Measurements from ENCODE around the gene CNTNAP2.
"Not testable (repeated sequence)": the region's sequence is repeated elsewhere in the genome, so short reads cannot be mapped to it uniquely, and the experiment has no call there.

The CNTNAP2 gene

DNA sequence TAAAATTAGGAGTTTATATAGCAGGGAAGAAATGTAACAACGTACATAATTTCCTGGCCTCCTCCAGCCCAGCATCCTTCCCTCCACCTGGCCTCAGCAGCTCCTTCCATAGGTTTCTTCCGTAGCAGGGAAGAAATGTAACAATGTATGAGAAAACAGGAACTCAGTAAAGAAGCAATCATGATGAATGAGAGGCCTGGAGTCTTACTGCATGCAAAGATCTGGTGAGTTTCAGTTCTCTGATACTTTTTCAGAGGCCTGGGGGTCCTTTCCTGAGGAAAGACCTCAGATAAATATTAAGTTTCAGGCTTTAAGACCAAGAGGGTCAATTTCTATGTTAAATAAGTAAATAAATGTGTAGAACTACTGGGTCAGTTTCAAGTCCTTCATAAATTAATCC, 2318.3 kb downstream of the CNTNAP2 start:
- DNase-seq: no peak

DNA sequence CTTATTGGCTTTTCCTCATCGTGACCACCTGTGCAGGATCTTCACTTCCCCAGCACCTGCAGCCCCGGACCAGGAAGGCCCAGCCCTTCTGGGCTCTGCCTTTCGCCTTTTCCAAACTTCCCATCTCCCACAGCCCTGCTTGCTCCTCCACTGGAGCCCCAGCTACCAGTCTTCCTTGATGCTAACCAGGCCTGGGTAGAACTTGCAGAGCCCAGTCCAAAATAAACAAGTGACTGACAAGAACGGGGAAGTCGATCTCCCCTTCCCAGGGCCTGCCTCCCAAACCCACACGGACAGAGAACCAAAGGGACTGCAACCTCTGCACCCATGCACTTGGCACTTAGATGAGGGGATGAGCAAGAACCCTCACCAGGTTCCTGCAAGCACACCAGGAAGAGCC, 2319.1 kb downstream of the CNTNAP2 start:
- no peak for DNase-seq

- no peak for DNase-seq
Measured at GRCh38 chr7:148436135-148436534, 2319.5 kb downstream of the CNTNAP2 start.

DNA sequence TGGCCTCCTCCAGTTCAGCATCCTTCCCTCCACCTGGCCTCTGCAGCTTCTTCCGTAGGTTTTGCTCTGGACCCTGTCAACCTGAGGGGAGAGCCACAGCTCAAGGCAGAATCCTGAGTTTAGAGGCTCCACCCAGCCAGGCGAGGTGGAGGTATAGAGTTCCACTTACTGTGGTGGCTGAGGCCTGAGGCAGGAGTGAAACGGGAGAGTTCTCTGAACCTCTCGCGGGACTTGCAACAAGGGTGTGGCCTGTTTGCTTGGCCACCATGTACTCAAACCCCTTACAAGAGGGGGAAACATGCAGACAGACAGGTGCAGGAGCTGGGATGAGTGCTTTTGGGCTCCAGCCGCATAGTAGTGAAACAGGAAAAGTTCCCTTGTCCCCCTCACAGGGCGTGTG, 2320.0 kb downstream of the CNTNAP2 start:
- no peak for DNase-seq

GRCh38 chr7:148437043-148437442, 2320.4 kb downstream of the CNTNAP2 start:
- no peak for DNase-seq

- no peak for DNase-seq
Measured at GRCh38 chr7:148442141-148442655, 2325.6 kb downstream of the CNTNAP2 start.

DNA sequence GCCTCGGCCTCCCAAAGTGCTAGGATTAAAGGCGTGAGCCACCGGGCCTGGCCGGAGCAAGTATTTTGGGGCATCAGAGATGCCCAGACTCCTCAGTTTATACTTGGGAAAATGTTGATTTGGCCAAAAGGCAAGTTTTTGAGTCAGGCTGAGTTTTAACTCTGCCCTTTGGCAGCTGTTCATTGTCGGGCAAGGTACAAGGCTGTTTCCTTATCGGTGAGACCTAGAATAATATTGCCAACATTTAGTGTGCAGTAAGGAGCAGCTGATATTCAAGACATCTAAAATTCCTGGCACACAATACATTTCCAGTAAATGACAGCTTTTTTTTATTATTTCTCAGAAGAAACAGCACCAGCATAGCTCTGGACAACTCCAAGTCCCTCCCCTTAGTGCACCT, 2326.3 kb downstream of the CNTNAP2 start:
- DNase-seq: no peak

DNA sequence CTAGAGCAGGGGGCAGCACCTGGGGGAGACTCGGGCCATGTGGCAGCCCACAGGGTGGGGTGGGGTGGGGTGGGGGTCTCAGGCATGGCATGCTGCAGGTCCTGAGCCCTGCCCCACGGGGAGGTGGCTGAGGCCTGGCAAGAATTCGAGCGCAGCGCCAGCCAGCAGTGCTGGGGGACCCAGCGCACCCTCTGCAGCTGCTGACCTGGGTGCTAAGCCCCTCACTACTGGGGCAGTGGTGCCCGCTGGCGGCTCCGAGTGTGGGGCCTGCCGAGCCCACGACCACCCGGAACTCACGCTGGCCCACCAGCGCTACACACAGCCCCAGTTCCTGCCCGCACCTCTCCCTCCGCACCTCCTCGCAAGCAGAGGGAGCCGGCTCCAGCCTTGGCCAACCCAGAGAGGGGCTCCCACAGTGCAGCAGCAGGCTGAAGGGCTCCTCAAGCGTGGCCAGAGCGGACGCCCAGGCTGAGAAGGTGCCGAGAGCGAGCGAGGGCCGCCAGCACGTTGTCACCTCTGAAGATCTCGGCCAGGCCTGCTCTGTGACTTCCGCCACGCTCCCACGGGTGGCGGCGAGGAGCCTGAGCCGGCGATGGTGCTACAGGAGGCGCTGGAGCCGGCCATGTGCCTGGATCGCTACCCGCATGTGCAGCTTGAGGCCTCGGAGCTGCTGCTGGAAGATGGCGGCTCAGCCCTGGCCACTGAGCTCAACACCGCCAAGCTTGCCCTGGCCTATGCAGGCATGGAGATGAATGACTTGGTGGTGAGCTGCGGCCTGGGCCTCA, 2328.9 kb downstream of the CNTNAP2 start:
- no peak for DNase-seq

- no peak for DNase-seq
Measured at GRCh38 chr7:148447221-148447849, 2330.7 kb downstream of the CNTNAP2 start.

GRCh38 chr7:148451526-148451925, 2334.9 kb downstream of the CNTNAP2 start:
- DNase-seq: not testable (repeated sequence)

- no peak for DNase-seq
Measured at GRCh38 chr7:148456351-148456750, 2339.8 kb downstream of the CNTNAP2 start.

DNA sequence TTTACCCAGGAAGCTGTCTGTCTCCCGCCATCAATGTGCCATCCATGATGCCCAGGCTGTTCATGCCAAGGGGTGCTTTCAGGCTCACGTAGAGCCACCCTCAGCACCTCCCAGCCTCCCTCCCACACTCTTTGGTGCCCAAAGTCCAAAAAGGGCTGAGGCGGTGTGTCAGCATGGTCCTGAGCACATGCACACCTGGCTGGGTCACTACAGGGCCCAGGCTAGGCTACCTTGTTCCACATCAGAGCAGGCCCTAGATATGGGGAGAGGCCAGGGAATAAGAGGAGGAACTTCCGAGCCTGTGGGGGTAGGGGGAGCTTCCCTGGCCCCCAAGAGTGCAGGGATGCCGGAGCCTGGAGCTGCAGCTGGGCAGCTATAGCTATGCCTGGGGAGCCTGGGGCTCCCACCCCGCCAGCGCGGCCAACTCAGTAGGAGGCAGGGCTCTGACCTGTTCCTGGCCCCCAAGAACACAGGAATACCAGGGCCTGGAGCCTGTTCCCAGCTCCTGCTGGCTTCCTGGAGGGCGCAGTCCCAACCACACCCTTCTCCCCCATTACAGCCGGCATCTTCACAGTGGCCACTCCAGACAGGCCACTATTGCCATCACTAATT, 2340.8 kb downstream of the CNTNAP2 start:
- no peak for DNase-seq

GRCh38 chr7:148458263-148458662, 2341.7 kb downstream of the CNTNAP2 start:
- DNase-seq: no peak

- no peak for DNase-seq
Measured at GRCh38 chr7:148461392-148462179, 2345.0 kb downstream of the CNTNAP2 start.

GRCh38 chr7:148462774-148463173, 2346.2 kb downstream of the CNTNAP2 start:
- not testable (repeated sequence) for DNase-seq

DNA sequence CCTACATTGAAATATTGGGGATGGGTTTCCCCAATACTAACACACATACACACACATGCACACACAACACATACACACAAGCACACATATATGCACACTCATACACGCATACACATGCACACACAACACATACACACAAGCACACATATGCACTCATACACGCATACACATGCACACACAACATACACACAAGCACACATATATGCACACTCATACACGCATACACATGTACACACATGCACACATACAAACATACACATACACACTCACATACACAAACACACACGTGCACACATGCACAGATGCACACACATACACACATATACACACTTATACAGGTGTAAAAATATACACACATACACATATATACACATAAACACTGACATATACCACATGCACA, 2346.6 kb downstream of the CNTNAP2 start:
- DNase-seq: no peak

GRCh38 chr7:148464947-148465346, 2348.3 kb downstream of the CNTNAP2 start:
- no peak for DNase-seq

DNA sequence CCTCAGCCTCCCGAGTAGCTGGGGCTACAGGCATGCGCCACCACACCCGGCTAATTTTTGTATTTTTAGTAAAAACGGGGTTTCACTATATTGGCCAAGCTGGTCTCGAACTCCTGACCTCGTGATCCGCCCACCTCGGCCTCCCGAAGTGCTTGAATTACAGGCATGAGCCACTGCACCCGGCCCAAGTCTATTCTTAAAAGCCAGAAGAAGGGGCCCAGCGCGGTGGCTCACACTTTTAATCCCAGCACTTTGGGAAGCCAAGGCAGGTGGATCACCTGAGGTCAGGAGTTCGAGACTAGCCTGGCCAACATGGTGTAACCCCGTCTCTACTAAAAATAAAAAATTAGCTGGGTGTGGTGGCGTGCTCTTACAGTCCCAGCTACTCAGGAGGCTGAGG, 2348.8 kb downstream of the CNTNAP2 start:
- not testable (repeated sequence) for DNase-seq

GRCh38 chr7:148466120-148466519, 2349.5 kb downstream of the CNTNAP2 start:
- DNase-seq: no peak

- no peak for DNase-seq
Measured at GRCh38 chr7:148468700-148469098, 2352.1 kb downstream of the CNTNAP2 start.

Data from NCI-H1105 (cell line).